ENCODE results near the gene BCAS3. TPM values are rescaled to one million over a fixed set of nuclear protein-coding genes. Genes with fewer than 3 reads are reported as not detected.
"Not testable (repeated sequence)": the region's sequence is repeated elsewhere in the genome, so short reads cannot be mapped to it uniquely, and the experiment has no call there.

Gene BCAS3
- total and polyA plus RNA-seq, 11 donors, result 4.5 to 23.5 (median 17.9) TPM

GRCh38 chr17:60874772-60875171 lies 197.1 kb downstream of the BCAS3 start:
- DNase-seq (no peak), ATAC-seq (no peak)
- no peaks in the 10 kb centered on the region for H3K27me3 ChIP-seq
- TF ChIP-seq POLR2A (IDR thresholded peaks at IDR 0.05) (no peak), CTCF (IDR thresholded peaks at IDR 0.05) (no peak)
- H3K27ac ChIP-seq, result no peak overlapping the region
- H3K4me3 ChIP-seq, result no peak overlapping the region
- WGBS, 4 donors, result 94 to 96% (median 95%) methylated on average over 2 of the region's 2 CpGs
- no peaks in the 10 kb centered on the region for H3K4me1 ChIP-seq
- H3K9me3 ChIP-seq, result no peaks in the 10 kb centered on the region
- intact Hi-C loops (cut with DNase I), result loop anchor here in 1 of 10 donors (10.0 kb wide), 1 partner anchor 60 kb away; no protein-coding TSS in a partner anchor
- peaks cover 0 to 3% (median 0%) of the 10 kb centered on the region in 9 donors for H3K36me3 ChIP-seq

DNA sequence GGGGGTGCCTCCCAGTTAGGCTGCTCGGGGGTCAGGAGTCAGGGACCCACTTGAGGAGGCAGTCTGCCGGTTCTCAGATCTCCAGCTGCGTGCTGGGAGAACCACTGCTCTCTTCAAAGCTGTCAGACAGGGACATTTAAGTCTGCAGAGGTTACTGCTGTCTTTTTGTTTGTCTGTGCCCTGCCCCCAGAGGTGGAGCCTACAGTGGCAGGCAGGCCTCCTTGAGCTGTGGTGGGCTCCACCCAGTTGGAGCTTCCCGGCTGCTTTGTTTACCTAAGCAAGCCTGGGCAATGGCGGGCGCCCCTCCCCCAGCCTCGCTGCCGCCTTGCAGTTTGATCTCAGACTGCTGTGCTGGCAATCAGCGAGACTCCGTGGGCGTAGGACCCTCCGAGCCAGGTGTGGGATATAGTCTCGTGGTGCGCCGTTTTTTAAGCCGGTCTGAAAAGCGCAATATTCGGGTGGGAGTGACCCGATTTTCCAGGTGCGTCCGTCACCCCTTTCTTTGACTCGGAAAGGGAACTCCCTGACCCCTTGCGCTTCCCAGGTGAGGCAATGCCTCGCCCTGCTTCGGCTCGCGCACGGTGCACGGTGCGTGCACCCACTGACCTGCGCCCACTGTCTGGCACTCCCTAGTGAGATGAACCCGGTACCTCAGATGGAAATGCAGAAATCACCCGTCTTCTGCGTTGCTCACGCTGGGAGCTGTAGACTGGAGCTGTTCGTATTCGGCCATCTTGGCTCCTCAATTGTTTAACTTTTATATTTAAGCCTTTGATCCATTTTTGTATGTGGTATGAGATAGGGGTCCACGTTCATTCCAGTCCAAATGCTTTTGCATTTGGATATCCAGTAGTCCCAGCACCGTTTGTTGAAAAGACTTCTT lies 209.3 kb downstream of the BCAS3 start:
- peak overlapping the region in 9 of 12 donors; percentile 20 to 51 (median 32) for H3K4me3 ChIP-seq
- H3K27me3 ChIP-seq, result not testable (repeated sequence)

GRCh38 chr17:60887614-60888028 lies 210.0 kb downstream of the BCAS3 start:
- Histone ChIP-seq H3K27ac (no peak overlapping the region), H3K9me3 (no peaks in the 10 kb centered on the region), H3K4me3 (peak overlapping the region in 6 of 12 donors; percentile 30 to 51 (median 38)), H3K4me1 (peaks cover 0 to 3% (median 0%) of the 10 kb centered on the region in 12 donors), H3K36me3 (no peaks in the 10 kb centered on the region), H3K27me3 (no peaks in the 10 kb centered on the region)
- no peak for DNase-seq
- no peak for ATAC-seq
- intact Hi-C loops (cut with DNase I), result no loop called here
- TF ChIP-seq CTCF (IDR thresholded peaks at IDR 0.05) (no peak), POLR2A (IDR thresholded peaks at IDR 0.05) (no peak)

More for the DNA sequence above, 209.3 kb downstream of the BCAS3 start:
- H3K36me3 ChIP-seq; H3K4me1 ChIP-seq; DNase-seq; ATAC-seq; H3K27ac ChIP-seq; intact Hi-C loops (cut with DNase I); H3K9me3 ChIP-seq: not testable (repeated sequence)
- WGBS, 4 donors, result 69 to 82% (median 76%) methylated on average over 17 to 21 of the region's 39 CpGs

DNA sequence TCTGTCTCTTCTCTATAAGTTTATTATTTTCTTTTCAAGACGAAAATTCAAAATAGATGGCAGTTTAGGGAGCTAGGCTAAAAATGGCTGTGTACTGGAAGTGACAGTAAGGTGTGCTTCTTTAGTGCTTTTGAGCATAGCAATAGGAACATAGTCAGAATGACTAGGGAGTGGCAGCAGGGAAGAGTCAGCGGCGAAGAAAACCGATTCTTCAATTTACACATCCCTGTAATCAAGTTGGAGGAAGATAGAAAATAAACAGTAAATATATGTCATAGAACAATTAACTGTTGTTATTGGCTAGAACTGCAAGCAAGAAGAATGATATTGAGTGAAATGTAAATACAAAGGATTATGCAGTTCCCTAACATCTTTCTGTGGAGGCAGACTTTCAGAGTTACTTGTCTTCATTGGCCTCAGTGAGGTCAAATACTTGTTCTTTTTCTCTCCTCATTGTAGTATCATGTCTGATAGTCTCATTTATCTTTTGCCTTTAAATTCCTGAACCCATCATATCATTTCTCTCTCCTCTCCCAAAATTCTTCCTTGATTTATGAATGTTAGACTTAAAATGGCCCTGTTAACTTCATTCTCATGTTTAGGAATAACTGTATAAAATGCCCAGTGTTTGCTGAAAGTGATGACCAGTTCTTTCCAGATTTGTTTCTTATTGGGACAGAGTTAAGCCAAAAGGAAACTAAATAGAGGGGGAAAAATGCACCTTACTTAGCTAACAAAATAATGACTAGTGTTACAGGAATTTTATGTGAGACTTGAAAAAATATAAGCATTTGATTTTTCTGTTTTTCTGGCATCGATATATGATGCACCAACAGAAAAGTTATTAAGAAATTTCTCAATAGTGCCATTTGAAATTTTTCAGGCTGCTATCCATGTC lies 211.4 kb downstream of the BCAS3 start:
- peaks cover 0 to 3% (median 0%) of the 10 kb centered on the region in 12 donors for H3K4me1 ChIP-seq
- WGBS, 4 donors, result 90 to 96% (median 92%) methylated on average over 5 of the region's 5 CpGs
- no peaks in the 10 kb centered on the region for H3K36me3 ChIP-seq
- no peak overlapping the region for H3K4me3 ChIP-seq
- no peaks in the 10 kb centered on the region for H3K27me3 ChIP-seq
- DNase-seq, result no peak
- TF ChIP-seq CTCF (IDR thresholded peaks at IDR 0.05), result no peak
- no peak for ATAC-seq
- no peak overlapping the region for H3K27ac ChIP-seq
- H3K9me3 ChIP-seq, result peaks cover 0 to 12% (median 5%) of the 10 kb centered on the region in 12 donors
- intact Hi-C loops (cut with DNase I), result no loop called here

All from heart left ventricle (tissue), 16 donors.